ENCODE measurements around the gene IRX2. TPM values are rescaled to one million over a fixed set of nuclear protein-coding genes. Genes with fewer than 3 reads are reported as not detected.

The IRX2 gene
- total and polyA plus RNA-seq, 2 of the 8 experiments (the other 6 are each of a cell fraction or from before 2014, with no cell fraction given) = 23.4 to 40.4 TPM

DNA sequence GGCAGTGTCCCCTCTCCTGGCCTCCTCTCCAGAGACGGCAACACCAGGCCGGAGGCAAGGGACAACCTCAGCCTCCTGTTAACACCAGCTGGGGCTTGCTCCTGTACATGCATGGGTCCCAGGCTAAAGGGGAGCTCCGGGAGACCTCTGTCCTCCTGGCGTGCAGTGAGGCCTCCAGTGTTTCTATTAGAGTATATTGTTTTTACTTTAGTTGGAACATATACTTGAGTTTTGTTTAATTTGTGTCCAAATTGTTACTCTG lies 12.0 kb upstream of the IRX2 start:
- ChIA-PET CTCF (ENCODE audit: partially characterized antibody) (no interaction called here), POLR2A (ENCODE audit: partially characterized antibody) (interaction anchor here (1.2 kb wide), 1 partner anchor 11 kb away, joined by 3 read pairs; the partner anchor contains the start of gene IRX2)
- no peak overlapping the region for H2BK120ac ChIP-seq (replicated peaks; ENCODE audit: low read depth, low read length)
- H3K18ac ChIP-seq (ENCODE audit: extremely low read depth, low read length) = no peak overlapping the region; the same call in 1 of the 2 replicates
- H3K4ac ChIP-seq (replicated peaks; ENCODE audit: insufficient read length, low read depth, low read length) = no peak overlapping the region
- DNase-seq (ENCODE audit: low read depth in 1 of 2, low spot score in 2 of 2) (no peak), FAIRE-seq (no peak)
- H2AFZ ChIP-seq (ENCODE audit: low read length) = no peak overlapping the region
- H3K14ac ChIP-seq (ENCODE audit: insufficient read length) = no peak overlapping the region
- H2BK5ac ChIP-seq (ENCODE audit: low read depth, low read length) = peak overlapping the region; percentile 56; the same call in 1 of the 2 replicates
- no peak overlapping the region for H4K8ac ChIP-seq (ENCODE audit: extremely low read depth, insufficient read depth, low read length)
- H3K27ac ChIP-seq (ENCODE audit: low read depth, low read length) = no peak overlapping the region
- WGBS, 2 experiments (ENCODE audit: extremely low coverage in 1 of 2, insufficient coverage in 1 of 2, insufficient read length in 1 of 2, insufficient replicate concordance in 2 of 2, low coverage in 1 of 2, low lambda C conversion rate in 2 of 2, missing lambda C conversion rate in 1 of 2) = 100% methylated on average over 4 of the region's 4 CpGs; no CpG with 5 or more reads in 1 of the 2 experiments
- H4K5ac ChIP-seq (ENCODE audit: insufficient read length, low read depth, low read length) = no peak overlapping the region
- no peak overlapping the region for H4K91ac ChIP-seq (replicated peaks; ENCODE audit: insufficient read length, low read length)
- H3K79me1 ChIP-seq (ENCODE audit: low read depth, low read length) = no peaks in the 10 kb centered on the region
- no peaks in the 10 kb centered on the region for H4K20me1 ChIP-seq (replicated peaks in 1 of 2; ENCODE audit: control insufficient read depth in 1 of 2, insufficient read depth in 2 of 2, low read length in 2 of 2)
- no peak overlapping the region for H3K9ac ChIP-seq (replicated peaks in 1 of 4; ENCODE audit: extremely low read depth in 1 of 4, low read depth in 3 of 4, low read length in 3 of 4)
- H3K23me2 ChIP-seq (ENCODE audit: low read depth, low read length) = no peaks in the 10 kb centered on the region
- H3K23ac ChIP-seq (ENCODE audit: insufficient read length) = no peak overlapping the region
- H2AK5ac ChIP-seq (ENCODE audit: low read depth, low read length) = peak overlapping the region; percentile 77; the same call in 1 of the 2 replicates
- no peaks in the 10 kb centered on the region for H3K36me3 ChIP-seq (ENCODE audit: control insufficient read depth in 2 of 4, insufficient read depth in 4 of 4, low read length in 3 of 4)
- no peak overlapping the region for H3K4me3 ChIP-seq (ENCODE audit: extremely low read depth in 1 of 4, insufficient read depth in 2 of 4, low read depth in 3 of 4, low read length in 4 of 4)
- peaks cover 3 to 18% (median 7%) of the 10 kb centered on the region in 4 experiments for H3K4me1 ChIP-seq (replicated peaks in 1 of 4; ENCODE audit: control insufficient read depth in 3 of 4, insufficient read depth in 4 of 4, low read length in 3 of 4)
- H3K27me3 ChIP-seq (replicated peaks in 1 of 4; ENCODE audit: control insufficient read depth in 3 of 4, extremely low read depth in 1 of 4, insufficient read depth in 3 of 4, low read length in 3 of 4) = peaks cover 5 to 12% (median 11%) of the 10 kb centered on the region in 4 experiments
- H2BK20ac ChIP-seq (ENCODE audit: low read length) = 0 out of 2 replicates have a peak overlapping the region, but pooled peaks have one; percentile 91
- H3K56ac ChIP-seq (replicated peaks; ENCODE audit: insufficient read length, low read depth, low read length) = no peak overlapping the region
- H2BK12ac ChIP-seq (ENCODE audit: low read depth, low read length) = peak overlapping the region; percentile 75; the same call in 1 of the 2 replicates
- peaks cover 5 to 10% of the 10 kb centered on the region in 2 experiments; a peak in 2 of 4 replicates for H3K9me3 ChIP-seq (ENCODE audit: insufficient read depth in 2 of 2, low read depth in 1 of 2, low read length in 1 of 2)
- H3K4me2 ChIP-seq (ENCODE audit: insufficient read depth in 1 of 2, low read depth in 2 of 2, low read length in 2 of 2) = no peak overlapping the region
- H2BK15ac ChIP-seq (ENCODE audit: low read length) = 0 out of 2 replicates have a peak overlapping the region, but pooled peaks have one; percentile 25
- no peaks in the 10 kb centered on the region for H3K79me2 ChIP-seq (ENCODE audit: control insufficient read depth in 1 of 2, insufficient read depth in 2 of 2, low read length in 2 of 2)
- TF ChIP-seq CBX8 (IDR thresholded peaks at IDR 0.05; ENCODE audit: borderline replicate concordance, low read depth, low read length) (no peak), RXRA (IDR thresholded peaks at IDR 0.05; ENCODE audit: insufficient read depth, low read depth, low read length) (no peak), RAD21 (IDR thresholded peaks at IDR 0.05 in 1 of 2, conservative IDR thresholded peaks at IDR 0.05 in 1 of 2; ENCODE audit: low read depth in 2 of 2, low read length in 2 of 2) (no peak), SP2 (IDR thresholded peaks at IDR 0.05; ENCODE audit: low read length) (no peak), SP4 (IDR thresholded peaks at IDR 0.05; ENCODE audit: low read length) (no peak), CHD2 (IDR thresholded peaks at IDR 0.05; ENCODE audit: low read length) (no peak), HDAC6 (IDR thresholded peaks at IDR 0.05; ENCODE audit: low read depth, low read length) (no peak), USF2 (IDR thresholded peaks at IDR 0.05; ENCODE audit: low read length) (no peak)
- TF ChIP-seq, protein P1, sequence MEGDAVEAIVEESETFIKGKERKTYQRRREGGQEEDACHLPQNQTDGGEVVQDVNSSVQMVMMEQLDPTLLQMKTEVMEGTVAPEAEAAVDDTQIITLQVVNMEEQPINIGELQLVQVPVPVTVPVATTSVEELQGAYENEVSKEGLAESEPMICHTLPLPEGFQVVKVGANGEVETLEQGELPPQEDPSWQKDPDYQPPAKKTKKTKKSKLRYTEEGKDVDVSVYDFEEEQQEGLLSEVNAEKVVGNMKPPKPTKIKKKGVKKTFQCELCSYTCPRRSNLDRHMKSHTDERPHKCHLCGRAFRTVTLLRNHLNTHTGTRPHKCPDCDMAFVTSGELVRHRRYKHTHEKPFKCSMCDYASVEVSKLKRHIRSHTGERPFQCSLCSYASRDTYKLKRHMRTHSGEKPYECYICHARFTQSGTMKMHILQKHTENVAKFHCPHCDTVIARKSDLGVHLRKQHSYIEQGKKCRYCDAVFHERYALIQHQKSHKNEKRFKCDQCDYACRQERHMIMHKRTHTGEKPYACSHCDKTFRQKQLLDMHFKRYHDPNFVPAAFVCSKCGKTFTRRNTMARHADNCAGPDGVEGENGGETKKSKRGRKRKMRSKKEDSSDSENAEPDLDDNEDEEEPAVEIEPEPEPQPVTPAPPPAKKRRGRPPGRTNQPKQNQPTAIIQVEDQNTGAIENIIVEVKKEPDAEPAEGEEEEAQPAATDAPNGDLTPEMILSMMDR (IDR thresholded peaks at IDR 0.05; ENCODE audit: control extremely low read depth in 1 of 3, insufficient read depth in 1 of 3, low read depth in 1 of 3, low read length in 3 of 3) = no peak
- TF ChIP-seq, protein P2, sequence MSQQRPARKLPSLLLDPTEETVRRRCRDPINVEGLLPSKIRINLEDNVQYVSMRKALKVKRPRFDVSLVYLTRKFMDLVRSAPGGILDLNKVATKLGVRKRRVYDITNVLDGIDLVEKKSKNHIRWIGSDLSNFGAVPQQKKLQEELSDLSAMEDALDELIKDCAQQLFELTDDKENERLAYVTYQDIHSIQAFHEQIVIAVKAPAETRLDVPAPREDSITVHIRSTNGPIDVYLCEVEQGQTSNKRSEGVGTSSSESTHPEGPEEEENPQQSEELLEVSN (IDR thresholded peaks at IDR 0.05) = no peak
